ENCODE data around the gene SDF2L1. TPM values are rescaled to one million over a fixed set of nuclear protein-coding genes. Genes with fewer than 3 reads are reported as not detected.

The SDF2L1 gene
- total and polyA plus RNA-seq, 9 of the 15 experiments (the other 6 are each of a cell fraction or from before 2014, with no cell fraction given): 15.1 to 989 (median 124) TPM

DNA sequence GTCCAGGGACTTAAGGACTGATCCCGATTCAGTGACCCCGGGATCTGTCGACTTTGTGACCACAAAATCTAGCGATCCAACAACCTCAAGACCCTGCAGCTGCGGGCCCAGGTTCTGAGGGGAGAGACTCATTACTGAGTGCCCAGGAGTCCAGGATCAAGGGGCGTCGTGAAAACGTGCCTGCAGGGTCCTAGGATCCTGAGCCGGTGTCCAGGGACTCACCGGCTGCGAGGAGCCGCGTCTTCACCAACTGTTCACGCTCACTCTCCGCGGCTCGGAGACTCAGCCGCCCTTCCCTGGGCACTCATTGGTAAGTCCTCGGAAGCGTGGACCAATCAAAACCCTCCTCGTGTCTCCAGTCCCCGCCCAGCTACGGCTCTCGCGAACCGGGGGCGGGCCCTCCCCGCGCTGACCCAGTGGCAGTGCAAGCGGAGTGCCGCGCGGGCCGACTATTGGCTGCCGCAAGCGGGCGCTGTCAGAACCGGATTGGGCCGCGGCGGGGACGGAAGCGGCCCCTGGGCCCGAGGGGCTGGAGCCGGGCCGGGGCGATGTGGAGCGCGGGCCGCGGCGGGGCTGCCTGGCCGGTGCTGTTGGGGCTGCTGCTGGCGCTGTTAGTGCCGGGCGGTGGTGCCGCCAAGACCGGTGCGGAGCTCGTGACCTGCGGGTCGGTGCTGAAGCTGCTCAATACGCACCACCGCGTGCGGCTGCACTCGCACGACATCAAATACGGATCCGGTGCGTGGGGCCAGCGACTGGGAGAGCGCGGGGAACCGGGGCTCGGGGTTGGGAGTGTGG, at the start of gene SDF2L1 (continued):
- TF ChIP-seq, protein P1, sequence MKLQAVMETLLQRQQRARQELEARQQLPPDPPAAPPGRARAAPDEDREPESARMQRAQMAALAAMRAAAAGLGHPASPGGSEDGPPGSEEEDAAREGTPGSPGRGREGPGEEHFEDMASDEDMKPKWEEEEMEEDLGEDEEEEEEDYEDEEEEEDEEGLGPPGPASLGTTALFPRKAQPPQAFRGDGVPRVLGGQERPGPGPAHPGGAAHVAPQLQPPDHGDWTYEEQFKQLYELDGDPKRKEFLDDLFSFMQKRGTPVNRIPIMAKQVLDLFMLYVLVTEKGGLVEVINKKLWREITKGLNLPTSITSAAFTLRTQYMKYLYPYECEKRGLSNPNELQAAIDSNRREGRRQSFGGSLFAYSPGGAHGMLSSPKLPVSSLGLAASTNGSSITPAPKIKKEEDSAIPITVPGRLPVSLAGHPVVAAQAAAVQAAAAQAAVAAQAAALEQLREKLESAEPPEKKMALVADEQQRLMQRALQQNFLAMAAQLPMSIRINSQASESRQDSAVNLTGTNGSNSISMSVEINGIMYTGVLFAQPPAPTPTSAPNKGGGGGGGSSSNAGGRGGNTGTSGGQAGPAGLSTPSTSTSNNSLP (IDR thresholded peaks at IDR 0.05; ENCODE audit: borderline replicate concordance, low read depth, low read length): peak; percentile 89
- TF ChIP-seq SMAD2 (IDR thresholded peaks at IDR 0.05; ENCODE audit: low read depth, low read length) (peak; percentile 67; the same call in 1 of the 2 replicates), HMG20B (CRISPR knock-in tag; IDR thresholded peaks at IDR 0.05) (no peak), MEF2D (tag; conservative IDR thresholded peaks at IDR 0.05; ENCODE audit: low read depth) (no peak), MCM5 (IDR thresholded peaks at IDR 0.05; ENCODE audit: low read depth) (no peak), POLR2AphosphoS2 (IDR thresholded peaks at IDR 0.05; ENCODE audit: low read length) (peak; percentile 99), NCOA4 (IDR thresholded peaks at IDR 0.05; ENCODE audit: partially characterized antibody) (no peak), ZNF766 (CRISPR knock-in tag; conservative IDR thresholded peaks at IDR 0.05) (no peak), CBX3 (IDR thresholded peaks at IDR 0.05; ENCODE audit: borderline replicate concordance in 1 of 2, low read length in 2 of 2) (peak in 1 of 2 experiments; percentile 29; a peak in 1 of 3 replicates), GTF2F1 (IDR thresholded peaks at IDR 0.05; ENCODE audit: low read depth, low read length) (peak; percentile 95)
- TF ChIP-seq, protein P2, sequence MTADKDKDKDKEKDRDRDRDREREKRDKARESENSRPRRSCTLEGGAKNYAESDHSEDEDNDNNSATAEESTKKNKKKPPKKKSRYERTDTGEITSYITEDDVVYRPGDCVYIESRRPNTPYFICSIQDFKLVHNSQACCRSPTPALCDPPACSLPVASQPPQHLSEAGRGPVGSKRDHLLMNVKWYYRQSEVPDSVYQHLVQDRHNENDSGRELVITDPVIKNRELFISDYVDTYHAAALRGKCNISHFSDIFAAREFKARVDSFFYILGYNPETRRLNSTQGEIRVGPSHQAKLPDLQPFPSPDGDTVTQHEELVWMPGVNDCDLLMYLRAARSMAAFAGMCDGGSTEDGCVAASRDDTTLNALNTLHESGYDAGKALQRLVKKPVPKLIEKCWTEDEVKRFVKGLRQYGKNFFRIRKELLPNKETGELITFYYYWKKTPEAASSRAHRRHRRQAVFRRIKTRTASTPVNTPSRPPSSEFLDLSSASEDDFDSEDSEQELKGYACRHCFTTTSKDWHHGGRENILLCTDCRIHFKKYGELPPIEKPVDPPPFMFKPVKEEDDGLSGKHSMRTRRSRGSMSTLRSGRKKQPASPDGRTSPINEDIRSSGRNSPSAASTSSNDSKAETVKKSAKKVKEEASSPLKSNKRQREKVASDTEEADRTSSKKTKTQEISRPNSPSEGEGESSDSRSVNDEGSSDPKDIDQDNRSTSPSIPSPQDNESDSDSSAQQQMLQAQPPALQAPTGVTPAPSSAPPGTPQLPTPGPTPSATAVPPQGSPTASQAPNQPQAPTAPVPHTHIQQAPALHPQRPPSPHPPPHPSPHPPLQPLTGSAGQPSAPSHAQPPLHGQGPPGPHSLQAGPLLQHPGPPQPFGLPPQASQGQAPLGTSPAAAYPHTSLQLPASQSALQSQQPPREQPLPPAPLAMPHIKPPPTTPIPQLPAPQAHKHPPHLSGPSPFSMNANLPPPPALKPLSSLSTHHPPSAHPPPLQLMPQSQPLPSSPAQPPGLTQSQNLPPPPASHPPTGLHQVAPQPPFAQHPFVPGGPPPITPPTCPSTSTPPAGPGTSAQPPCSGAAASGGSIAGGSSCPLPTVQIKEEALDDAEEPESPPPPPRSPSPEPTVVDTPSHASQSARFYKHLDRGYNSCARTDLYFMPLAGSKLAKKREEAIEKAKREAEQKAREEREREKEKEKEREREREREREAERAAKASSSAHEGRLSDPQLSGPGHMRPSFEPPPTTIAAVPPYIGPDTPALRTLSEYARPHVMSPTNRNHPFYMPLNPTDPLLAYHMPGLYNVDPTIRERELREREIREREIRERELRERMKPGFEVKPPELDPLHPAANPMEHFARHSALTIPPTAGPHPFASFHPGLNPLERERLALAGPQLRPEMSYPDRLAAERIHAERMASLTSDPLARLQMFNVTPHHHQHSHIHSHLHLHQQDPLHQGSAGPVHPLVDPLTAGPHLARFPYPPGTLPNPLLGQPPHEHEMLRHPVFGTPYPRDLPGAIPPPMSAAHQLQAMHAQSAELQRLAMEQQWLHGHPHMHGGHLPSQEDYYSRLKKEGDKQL (CRISPR knock-in tag; IDR thresholded peaks at IDR 0.05; ENCODE audit: borderline replicate concordance): no peak
- TF ChIP-seq, protein P3, sequence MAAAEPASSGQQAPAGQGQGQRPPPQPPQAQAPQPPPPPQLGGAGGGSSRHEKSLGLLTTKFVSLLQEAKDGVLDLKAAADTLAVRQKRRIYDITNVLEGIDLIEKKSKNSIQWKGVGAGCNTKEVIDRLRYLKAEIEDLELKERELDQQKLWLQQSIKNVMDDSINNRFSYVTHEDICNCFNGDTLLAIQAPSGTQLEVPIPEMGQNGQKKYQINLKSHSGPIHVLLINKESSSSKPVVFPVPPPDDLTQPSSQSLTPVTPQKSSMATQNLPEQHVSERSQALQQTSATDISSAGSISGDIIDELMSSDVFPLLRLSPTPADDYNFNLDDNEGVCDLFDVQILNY (CRISPR knock-in tag; IDR thresholded peaks at IDR 0.05): no peak
- TF ChIP-seq, protein P4, sequence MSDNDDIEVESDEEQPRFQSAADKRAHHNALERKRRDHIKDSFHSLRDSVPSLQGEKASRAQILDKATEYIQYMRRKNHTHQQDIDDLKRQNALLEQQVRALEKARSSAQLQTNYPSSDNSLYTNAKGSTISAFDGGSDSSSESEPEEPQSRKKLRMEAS (CRISPR knock-in tag; IDR thresholded peaks at IDR 0.05): no peak
- TF ChIP-seq, protein P5, sequence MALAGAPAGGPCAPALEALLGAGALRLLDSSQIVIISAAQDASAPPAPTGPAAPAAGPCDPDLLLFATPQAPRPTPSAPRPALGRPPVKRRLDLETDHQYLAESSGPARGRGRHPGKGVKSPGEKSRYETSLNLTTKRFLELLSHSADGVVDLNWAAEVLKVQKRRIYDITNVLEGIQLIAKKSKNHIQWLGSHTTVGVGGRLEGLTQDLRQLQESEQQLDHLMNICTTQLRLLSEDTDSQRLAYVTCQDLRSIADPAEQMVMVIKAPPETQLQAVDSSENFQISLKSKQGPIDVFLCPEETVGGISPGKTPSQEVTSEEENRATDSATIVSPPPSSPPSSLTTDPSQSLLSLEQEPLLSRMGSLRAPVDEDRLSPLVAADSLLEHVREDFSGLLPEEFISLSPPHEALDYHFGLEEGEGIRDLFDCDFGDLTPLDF (CRISPR knock-in tag; IDR thresholded peaks at IDR 0.05): peak; percentile 99
- TF ChIP-seq, protein P6, sequence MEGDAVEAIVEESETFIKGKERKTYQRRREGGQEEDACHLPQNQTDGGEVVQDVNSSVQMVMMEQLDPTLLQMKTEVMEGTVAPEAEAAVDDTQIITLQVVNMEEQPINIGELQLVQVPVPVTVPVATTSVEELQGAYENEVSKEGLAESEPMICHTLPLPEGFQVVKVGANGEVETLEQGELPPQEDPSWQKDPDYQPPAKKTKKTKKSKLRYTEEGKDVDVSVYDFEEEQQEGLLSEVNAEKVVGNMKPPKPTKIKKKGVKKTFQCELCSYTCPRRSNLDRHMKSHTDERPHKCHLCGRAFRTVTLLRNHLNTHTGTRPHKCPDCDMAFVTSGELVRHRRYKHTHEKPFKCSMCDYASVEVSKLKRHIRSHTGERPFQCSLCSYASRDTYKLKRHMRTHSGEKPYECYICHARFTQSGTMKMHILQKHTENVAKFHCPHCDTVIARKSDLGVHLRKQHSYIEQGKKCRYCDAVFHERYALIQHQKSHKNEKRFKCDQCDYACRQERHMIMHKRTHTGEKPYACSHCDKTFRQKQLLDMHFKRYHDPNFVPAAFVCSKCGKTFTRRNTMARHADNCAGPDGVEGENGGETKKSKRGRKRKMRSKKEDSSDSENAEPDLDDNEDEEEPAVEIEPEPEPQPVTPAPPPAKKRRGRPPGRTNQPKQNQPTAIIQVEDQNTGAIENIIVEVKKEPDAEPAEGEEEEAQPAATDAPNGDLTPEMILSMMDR (IDR thresholded peaks at IDR 0.05 in 2 of 3, conservative IDR thresholded peaks at IDR 0.05 in 1 of 3; ENCODE audit: insufficient read depth in 2 of 3, low read depth in 1 of 3, low read length in 3 of 3): peak in 2 of 3 experiments; percentile 43 to 84; a peak in 3 of 6 replicates
